ENCODE measurements around the gene KRTAP12-2. TPM values are rescaled to one million over a fixed set of nuclear protein-coding genes. Genes with fewer than 3 reads are reported as not detected.
"Not testable (repeated sequence)": the region's sequence is repeated elsewhere in the genome, so short reads cannot be mapped to it uniquely, and the experiment has no call there.

The KRTAP12-2 gene
- total RNA-seq, 2 experiments from 2014 or later = not detected

DNA sequence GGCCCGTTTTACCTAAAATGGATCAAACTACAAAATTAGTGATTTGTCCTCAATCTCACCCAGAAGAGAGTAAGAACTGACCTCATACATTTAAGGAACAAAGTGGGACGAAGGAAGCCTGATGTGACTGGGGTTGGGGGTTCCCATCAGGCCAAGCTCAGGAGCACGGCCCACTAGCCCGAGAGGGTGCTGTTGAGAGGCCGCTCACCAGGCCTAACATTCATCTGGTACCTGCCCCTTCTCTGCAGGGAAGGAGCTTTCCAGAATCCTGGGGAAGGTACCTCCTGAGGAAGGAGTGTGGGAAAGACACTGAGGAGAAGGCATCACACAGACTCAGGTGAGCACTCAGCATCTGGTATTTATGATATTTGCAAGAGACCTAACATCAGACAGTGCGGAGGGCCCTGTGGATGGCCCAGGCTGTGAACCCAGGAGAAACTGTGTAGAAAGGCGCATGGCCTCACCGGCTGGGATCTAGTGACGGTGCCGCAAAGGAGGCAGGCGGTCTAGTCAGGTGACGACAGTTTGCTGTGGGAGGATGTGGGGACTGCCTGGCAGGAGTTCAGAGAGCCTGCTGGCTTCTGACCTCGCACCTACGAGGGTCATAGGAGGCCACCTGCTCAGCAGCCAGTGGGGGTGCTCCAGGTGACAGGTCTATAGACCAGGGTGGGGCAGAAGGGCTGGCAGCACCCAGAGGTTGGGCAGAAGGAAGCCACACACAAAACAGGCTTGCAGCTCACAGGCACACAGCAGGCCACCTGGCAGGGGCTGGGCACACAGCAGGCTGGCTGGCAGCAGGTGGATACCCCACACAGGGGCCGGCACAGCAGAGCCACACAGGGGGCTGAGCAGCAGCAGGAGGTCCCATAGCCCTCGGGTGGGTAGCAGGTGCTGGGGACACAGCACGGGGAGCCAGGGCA lies 12.8 kb downstream of the KRTAP12-2 start:
- ATAC-seq (no peak), DNase-seq (peak; percentile 35)
- CTCF ChIA-PET = interaction anchor here (0.7 to 0.9 kb wide), 3 partner anchors 20 to 274 kb away, joined by 3 to 4 read pairs (median 4); no protein-coding TSS in a partner anchor
- Mint-ChIP-seq H3K9me3 (ENCODE audit: low read depth) (peaks cover 23% of the 10 kb centered on the region), H3K4me3 (no peak overlapping the region), H3K4me1 (peaks cover 40% of the 10 kb centered on the region), H3K27me3 (no peaks in the 10 kb centered on the region), H3K27ac (peak overlapping the region; percentile 42), H3K36me3 (ENCODE audit: low read depth) (peaks cover 17% of the 10 kb centered on the region)
- intact Hi-C loops (cut with DNase I, micrococcal nuclease) = loop anchor here in 1 of 2 experiments (5.0 kb wide), 1 partner anchor 37 kb away; no protein-coding TSS in a partner anchor
- POLR2A ChIA-PET = interaction anchor here (0.7 kb wide), 2 partner anchors 296 to 1413 kb away, joined by 3 read pairs; no protein-coding TSS in a partner anchor

GRCh38 chr21:44653123-44653522 lies 13.6 kb downstream of the KRTAP12-2 start:
- POLR2A ChIA-PET = interaction anchor here (0.7 kb wide), 1 partner anchor 297 kb away, joined by 3 read pairs; no protein-coding TSS in a partner anchor
- CTCF ChIA-PET = interaction anchor here (0.9 kb wide), 1 partner anchor 140 kb away, joined by 4 read pairs; no protein-coding TSS in a partner anchor

GRCh38 chr21:44650973-44651675 lies 15.6 kb downstream of the KRTAP12-2 start:
- no peak for DNase-seq
- Mint-ChIP-seq H3K36me3 (ENCODE audit: low read depth) (peaks cover 2% of the 10 kb centered on the region), H3K4me3 (no peak overlapping the region), H3K27me3 (no peaks in the 10 kb centered on the region), H3K4me1 (peaks cover 16% of the 10 kb centered on the region), H3K9me3 (ENCODE audit: low read depth) (peaks cover 6% of the 10 kb centered on the region), H3K27ac (no peak overlapping the region)
- ATAC-seq = no peak
- ChIA-PET POLR2A (no interaction called here), CTCF (no interaction called here)
- intact Hi-C loops (cut with DNase I, micrococcal nuclease) = loop anchor here in 1 of 2 experiments (5.0 kb wide), 1 partner anchor 34 kb away; no protein-coding TSS in a partner anchor

More at GRCh38 chr21:44653123-44653522, 13.6 kb downstream of the KRTAP12-2 start:
- intact Hi-C loops (cut with DNase I, micrococcal nuclease) = loop anchor here in 1 of 2 experiments (5.0 kb wide), 1 partner anchor 36 kb away; no protein-coding TSS in a partner anchor
- Mint-ChIP-seq H3K36me3 (ENCODE audit: low read depth) (peaks cover 16% of the 10 kb centered on the region), H3K9me3 (ENCODE audit: low read depth) (peaks cover 23% of the 10 kb centered on the region), H3K27me3 (no peaks in the 10 kb centered on the region), H3K4me1 (peaks cover 32% of the 10 kb centered on the region), H3K4me3 (no peak overlapping the region), H3K27ac (no peak overlapping the region)
- no peak for DNase-seq
- ATAC-seq = no peak

DNA sequence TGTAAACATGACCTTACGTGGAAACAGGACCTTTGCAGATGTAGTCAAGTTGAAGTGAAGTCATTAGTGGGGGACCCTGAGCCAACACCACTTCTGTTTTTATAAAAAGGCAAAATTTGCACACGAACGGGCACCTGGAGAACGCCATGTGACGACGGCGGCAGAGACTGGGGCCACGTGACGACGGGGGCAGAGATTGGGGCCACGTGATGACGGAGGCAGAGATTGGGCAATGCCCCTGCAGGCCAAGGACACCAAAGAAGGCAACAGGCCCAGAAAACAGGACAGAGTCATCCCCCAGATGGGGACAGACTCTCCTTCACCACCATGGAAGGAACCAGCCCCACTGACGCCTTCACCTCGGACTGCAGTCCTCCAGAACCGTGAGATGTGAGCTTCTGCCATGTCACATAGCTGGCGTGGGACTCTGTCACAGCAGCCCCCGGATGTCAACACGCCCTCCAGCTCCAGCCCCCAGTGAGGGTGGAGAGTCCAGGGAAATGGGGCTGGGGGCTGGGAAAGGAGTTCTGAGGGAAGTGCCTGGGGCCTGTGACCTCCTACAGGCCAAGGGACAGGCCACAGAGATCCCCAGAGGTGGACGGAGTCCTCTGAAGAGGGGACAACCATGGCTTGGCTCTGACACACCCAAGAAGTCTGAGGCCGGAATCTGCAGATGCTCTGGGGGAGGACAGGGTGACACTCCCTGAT lies 16.3 kb downstream of the KRTAP12-2 start:
- Mint-ChIP-seq H3K4me3 (no peak overlapping the region), H3K9me3 (ENCODE audit: low read depth) (peaks cover 2% of the 10 kb centered on the region), H3K4me1 (peaks cover 16% of the 10 kb centered on the region), H3K27me3 (no peaks in the 10 kb centered on the region), H3K36me3 (ENCODE audit: low read depth) (peaks cover 2% of the 10 kb centered on the region), H3K27ac (no peak overlapping the region)
- ChIA-PET POLR2A (no interaction called here), CTCF (no interaction called here)
- ATAC-seq = no peak
- intact Hi-C loops (cut with DNase I, micrococcal nuclease) = loop anchor here in 1 of 2 experiments (5.0 kb wide), 1 partner anchor 33 kb away; no protein-coding TSS in a partner anchor
- DNase-seq = no peak

- intact Hi-C loops (cut with DNase I, micrococcal nuclease) = loop anchor here in 1 of 2 experiments (5.0 kb wide), 1 partner anchor 32 kb away; no protein-coding TSS in a partner anchor
- Mint-ChIP-seq H3K36me3 (ENCODE audit: low read depth) (peaks cover 7% of the 10 kb centered on the region), H3K4me1 (peaks cover 11% of the 10 kb centered on the region), H3K4me3 (no peak overlapping the region), H3K9me3 (ENCODE audit: low read depth) (peaks cover 7% of the 10 kb centered on the region), H3K27ac (no peak overlapping the region), H3K27me3 (no peaks in the 10 kb centered on the region)
- DNase-seq = no peak
- CTCF ChIA-PET = interaction anchor here (0.6 kb wide), 1 partner anchor 15 kb away, joined by 4 read pairs; no protein-coding TSS in a partner anchor
- POLR2A ChIA-PET = no interaction called here
- no peak for ATAC-seq
These were observed 17.1 kb downstream of the KRTAP12-2 start for GRCh38 chr21:44649521-44650100.

DNA sequence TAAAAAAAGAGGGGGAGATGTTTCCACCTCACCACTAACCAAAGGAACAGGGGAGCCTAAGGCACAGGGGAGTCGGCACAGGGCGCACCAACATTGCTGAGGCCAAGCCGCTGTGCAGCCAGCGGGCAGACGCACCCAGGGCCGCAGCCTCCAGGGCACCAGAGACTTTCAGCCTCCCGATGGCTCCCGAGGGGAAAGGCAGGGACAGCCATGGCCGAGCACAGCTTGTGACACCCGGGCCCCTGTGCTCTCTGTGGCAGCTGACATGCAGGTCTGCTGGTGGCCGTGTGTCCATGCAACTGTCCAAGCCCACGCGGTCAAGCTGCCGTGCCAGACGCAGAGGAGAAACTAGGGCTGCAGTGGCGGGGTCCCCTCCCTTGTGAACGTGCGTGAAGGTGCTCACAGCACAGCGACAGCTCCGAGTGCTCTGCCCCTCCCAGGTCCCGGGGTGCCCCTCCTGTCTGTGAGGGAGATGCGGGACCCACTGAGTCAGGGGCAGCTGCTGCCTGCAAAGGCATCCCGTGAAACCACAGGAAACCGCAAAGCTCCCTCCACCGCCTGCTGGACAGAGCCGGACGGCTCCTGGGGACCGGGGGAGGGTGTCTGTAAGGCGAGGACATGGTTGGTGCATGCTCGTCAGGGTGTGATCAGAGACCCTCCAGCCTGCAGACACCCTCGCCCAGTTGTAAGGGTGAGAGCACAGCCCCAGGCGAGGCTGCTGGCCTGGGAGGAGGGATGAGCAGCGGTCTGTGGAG lies 18.0 kb downstream of the KRTAP12-2 start:
- Mint-ChIP-seq H3K36me3 (ENCODE audit: low read depth) (peaks cover 12% of the 10 kb centered on the region), H3K27ac (no peak overlapping the region)
- CTCF ChIA-PET = interaction anchor here (0.6 kb wide), 1 partner anchor 15 kb away, joined by 4 read pairs; no protein-coding TSS in a partner anchor

GRCh38 chr21:44647222-44647552 lies 19.5 kb downstream of the KRTAP12-2 start:
- POLR2A ChIA-PET = no interaction called here
- Mint-ChIP-seq H3K4me3 (no peak overlapping the region), H3K9me3 (ENCODE audit: low read depth) (peaks cover 23% of the 10 kb centered on the region), H3K4me1 (no peaks in the 10 kb centered on the region), H3K27me3 (no peaks in the 10 kb centered on the region), H3K27ac (no peak overlapping the region), H3K36me3 (ENCODE audit: low read depth) (peaks cover 12% of the 10 kb centered on the region)
- DNase-seq = no peak
- intact Hi-C loops (cut with DNase I, micrococcal nuclease) = no loop called here
- no peak for ATAC-seq
- CTCF ChIA-PET = no interaction called here

More for the DNA sequence above, 18.0 kb downstream of the KRTAP12-2 start:
- ATAC-seq (no peak), DNase-seq (no peak)
- no peak overlapping the region for H3K4me3 Mint-ChIP-seq
- peaks cover 14% of the 10 kb centered on the region for H3K9me3 Mint-ChIP-seq (ENCODE audit: low read depth)
- no peaks in the 10 kb centered on the region for H3K27me3 Mint-ChIP-seq
- peaks cover 3% of the 10 kb centered on the region for H3K4me1 Mint-ChIP-seq
- POLR2A ChIA-PET = no interaction called here
- intact Hi-C loops (cut with DNase I, micrococcal nuclease) = no loop called here

- H3K4me3 Mint-ChIP-seq; H3K27ac Mint-ChIP-seq; DNase-seq; ATAC-seq; intact Hi-C loops (cut with DNase I, micrococcal nuclease); H3K4me1 Mint-ChIP-seq; POLR2A ChIA-PET; CTCF ChIA-PET; H3K27me3 Mint-ChIP-seq: not testable (repeated sequence)
- Mint-ChIP-seq H3K9me3 (ENCODE audit: low read depth) (peaks cover 26% of the 10 kb centered on the region), H3K36me3 (ENCODE audit: low read depth) (peaks cover 12% of the 10 kb centered on the region)
These were observed 20.1 kb downstream of the KRTAP12-2 start, which contains the start of gene KRTAP10-11 for GRCh38 chr21:44646366-44647221. Gene KRTAP10-11 (plus strand): TSS chr21:44646414. CDS start chr21:44646459, 45 bp downstream.

DNA sequence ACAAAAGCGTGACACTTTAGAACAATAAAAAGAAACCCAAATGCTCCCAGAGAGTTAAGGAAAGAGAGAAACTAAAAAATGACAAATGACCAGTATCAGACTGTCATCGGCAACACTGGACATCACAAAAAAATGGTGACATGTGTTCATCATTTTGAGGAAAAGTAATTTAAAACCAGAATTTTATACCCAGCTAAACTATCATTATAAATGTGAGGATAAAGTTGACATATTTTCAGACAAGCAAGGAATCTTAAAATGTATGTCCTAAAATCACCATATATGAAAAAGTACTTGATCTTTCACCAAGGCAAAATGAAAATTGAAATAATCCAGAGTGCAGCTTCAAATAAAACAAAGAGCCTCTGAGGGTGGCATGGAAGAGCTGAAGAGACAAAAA lies 21.8 kb downstream of the KRTAP12-2 start:
- ATAC-seq (no peak), DNase-seq (no peak)
- H3K27me3 Mint-ChIP-seq = no peaks in the 10 kb centered on the region
- H3K4me3 Mint-ChIP-seq = no peak overlapping the region
- POLR2A ChIA-PET = no interaction called here
- intact Hi-C loops (cut with DNase I, micrococcal nuclease) = no loop called here
- H3K9me3 Mint-ChIP-seq (ENCODE audit: low read depth) = peaks cover 32% of the 10 kb centered on the region
- H3K27ac Mint-ChIP-seq = no peak overlapping the region
- H3K36me3 Mint-ChIP-seq (ENCODE audit: low read depth) = peaks cover 14% of the 10 kb centered on the region
- CTCF ChIA-PET = no interaction called here
- no peaks in the 10 kb centered on the region for H3K4me1 Mint-ChIP-seq

Measured in activated CD4-positive, alpha-beta T cell treated with anti-CD3 and anti-CD28 coated beads for 36 hours (primary cell).